ENCODE data around the gene IL24.
"Not testable (repeated sequence)": the region's sequence is repeated elsewhere in the genome, so short reads cannot be mapped to it uniquely, and the experiment has no call there.

The IL24 gene

DNA sequence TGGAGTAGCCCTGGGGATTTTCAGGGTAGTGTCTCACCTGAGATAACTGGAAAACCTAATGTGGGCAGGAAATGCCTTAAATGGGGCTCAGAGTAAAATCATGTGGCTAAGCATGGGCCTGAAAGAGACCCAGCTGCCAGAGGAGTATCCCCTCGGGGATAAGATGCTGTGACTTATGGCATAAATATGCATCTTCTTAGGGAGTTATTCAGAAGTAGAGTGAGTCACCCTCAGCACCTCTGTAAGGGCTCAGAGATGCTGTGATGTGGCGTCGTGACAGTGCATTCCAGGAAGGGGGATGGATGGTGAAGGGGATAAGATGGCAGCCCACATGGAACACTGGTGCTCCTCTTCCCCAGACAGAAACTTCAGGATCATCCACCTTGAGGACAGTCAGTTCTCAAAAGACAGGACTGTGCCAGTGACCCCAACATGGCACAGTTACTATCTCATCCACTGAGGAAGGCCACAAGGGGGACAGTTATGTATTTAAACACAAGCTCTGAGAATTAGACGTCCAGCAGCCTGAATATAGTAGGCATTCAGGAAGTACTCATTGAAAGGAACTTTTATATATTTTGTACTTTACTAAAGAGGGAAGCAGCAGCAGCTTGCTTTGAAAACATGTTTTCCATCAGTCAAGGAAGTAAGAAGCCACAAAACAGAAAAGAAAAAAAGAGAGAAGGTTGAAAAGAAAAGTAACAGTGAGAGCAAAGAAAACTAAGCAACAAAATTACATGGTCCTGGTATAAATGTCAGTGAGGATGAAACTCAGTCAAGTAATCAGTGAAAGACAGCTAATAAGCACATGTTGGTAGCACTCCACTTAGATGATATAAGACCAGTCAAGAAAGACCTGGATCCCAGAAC lies 8.3 kb downstream of the IL24 start:
- no peak for DNase-seq

DNA sequence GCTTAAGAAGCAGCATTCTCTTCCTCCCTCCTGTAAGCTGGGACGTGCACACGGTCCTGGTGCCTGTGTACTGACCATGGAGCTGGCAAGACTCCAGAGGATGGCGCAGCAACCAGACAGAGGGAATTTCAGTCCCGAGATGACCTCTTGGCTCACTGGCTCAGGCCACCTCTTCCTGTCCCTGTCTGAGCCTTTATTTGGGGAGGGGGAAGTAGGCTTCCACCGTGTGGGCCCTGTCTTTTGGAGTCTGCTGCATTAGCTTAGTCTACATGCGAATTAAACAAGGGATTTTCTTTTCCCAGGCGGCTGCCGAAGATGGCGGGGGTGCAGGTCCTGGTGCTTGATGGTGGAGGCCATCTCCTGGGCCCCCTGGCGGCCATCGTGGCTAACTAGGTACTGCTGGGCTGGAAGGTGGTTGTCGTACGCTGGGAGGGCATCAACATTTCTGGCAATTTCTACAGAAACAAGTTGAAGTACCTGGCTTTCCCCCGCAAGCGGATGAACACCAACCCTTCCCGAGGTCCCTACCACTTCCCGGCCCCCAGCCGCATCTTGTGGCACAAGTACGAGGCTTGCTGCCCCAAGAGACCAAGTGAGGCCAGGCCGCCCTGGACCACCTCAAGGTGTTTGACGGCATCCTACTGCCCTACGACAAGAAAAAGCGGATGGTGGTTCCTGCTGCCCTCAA lies 10.2 kb downstream of the IL24 start:
- DNase-seq = no peak

DNA sequence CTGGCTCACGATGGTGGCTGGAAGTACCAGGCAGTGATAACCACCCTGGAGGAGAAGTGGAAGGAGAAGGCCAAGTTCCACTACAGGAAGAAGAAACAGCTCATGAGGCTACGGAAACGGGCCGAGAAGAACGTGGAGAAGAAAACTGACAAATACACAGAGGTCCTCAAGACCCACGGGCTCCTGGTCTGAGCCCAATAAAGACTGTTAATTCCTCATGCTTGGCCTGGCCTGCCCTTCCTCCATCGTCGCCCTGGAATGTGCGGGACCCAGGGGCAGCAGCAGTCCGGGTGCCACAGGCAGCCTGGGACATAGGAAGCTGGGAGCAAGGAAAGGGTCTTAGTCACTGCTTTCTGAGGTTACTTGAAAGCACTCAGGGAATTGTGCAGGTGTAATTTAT lies 10.8 kb downstream of the IL24 start:
- DNase-seq = no peak

DNA sequence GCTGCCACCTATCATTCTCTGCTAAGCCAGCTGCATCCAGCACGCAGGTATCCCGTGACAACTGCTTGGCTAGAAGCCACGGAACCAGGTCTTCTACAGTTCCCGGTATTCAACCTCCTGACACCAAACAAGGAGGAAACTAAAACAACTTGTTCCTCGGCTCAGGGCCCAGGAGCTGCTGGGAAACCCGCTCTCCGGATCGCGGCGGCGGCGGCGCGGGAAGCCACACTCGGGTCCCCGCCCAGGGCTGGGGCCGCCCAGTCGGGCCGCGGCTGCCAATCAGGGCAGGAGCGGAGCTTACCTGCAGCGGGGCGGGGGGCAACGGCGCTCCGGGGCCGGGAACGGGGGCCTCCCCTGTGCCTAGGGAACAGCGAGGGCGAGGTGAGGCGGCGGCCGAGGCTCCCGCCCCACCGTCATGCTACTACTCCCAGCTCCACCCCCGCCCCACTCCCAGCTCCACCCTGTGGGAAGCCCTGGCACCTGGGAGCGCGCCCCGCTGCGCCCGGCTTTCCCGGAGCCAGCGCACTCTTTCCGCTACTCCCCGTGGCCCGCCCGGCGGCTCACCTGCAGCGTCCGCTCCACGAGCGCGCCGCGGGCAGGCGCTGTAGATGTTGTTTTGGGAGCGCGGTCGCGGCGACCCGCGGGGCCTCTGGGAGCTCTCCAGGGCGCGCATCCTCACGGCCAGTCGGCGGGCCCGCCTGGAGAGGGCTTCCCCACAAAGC lies 12.1 kb downstream of the IL24 start:
- DNase-seq = peak; percentile 44

DNA sequence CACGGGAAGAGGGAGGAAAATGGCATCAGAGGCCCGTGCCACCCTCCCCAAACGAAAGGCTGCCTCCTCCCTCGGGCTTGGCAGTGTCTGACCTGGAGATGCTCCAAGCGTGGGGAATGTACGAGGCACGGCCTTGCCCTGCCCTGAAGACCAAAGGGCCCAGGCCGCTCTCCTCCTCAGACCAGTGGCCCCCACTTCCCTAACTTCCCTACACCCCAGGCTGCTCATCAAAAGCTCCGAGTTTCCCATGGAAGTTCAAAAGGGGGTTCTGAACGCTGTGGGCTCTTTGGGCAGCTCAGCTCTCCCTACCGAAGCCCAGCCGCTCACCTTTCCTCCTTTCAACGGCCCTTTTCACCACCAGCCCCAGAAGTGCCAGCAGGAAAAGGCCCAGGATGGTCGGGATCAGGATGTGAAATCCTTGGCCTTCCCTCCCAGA lies 12.7 kb downstream of the IL24 start:
- no peak for DNase-seq

DNA sequence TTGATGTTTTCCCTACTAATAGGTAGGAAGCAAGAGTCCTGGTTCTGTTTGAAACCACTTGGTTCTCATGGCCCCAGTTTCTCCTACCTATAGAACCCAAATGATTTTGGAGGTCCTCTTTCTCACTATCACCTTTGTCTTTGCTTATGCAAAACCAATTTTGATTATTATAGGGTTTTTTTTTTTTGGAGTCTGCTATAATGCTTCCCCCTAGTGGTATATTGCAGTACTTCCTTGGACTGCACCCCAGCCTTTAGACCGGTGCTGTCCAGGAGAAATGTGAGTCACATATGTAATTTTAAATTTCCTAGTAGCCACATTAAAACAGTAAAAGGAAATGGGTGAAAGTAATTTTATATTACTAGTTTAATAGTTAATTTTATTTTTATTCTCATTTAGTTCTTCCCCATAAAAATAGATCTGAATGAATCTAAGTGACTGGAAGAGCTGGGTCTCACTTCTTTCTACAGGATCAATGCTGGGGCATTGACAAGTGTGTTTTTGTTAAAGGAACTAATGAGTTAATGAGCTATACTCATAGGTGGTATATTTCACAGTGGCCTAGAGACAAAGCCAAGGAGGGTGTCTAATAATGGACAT lies 13.9 kb downstream of the IL24 start:
- peak; percentile 13 for DNase-seq

DNA sequence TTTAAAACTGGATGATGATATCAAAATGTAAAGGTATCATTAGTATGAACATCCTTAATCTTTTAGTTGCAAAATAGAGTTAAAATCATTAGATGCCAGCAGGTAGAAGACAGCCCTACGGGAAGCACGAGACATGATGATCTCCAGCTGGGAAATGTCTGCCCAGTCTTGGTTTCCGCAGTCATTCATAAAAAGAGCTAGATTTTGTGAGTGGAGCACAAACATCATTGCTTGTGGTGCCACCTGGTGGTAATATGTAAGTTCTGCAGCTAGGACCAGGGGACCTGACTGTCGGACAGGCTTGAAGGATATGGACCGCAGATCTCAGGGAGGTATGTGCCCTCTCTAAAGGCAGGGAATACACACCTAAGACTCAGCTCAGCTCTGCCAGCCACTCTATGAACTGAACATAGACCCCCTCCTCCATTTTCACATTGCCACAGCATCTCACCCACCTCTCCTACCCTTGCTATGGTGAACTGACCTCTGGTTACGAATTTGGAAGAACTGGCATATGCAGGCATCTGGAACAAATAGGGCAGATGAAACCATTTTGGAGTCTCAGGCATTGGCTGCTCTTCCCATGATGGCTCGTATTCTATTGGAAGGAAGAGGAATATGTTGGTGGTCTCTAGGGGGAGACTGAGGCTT lies 15.3 kb downstream of the IL24 start:
- DNase-seq = peak; percentile 37

DNA sequence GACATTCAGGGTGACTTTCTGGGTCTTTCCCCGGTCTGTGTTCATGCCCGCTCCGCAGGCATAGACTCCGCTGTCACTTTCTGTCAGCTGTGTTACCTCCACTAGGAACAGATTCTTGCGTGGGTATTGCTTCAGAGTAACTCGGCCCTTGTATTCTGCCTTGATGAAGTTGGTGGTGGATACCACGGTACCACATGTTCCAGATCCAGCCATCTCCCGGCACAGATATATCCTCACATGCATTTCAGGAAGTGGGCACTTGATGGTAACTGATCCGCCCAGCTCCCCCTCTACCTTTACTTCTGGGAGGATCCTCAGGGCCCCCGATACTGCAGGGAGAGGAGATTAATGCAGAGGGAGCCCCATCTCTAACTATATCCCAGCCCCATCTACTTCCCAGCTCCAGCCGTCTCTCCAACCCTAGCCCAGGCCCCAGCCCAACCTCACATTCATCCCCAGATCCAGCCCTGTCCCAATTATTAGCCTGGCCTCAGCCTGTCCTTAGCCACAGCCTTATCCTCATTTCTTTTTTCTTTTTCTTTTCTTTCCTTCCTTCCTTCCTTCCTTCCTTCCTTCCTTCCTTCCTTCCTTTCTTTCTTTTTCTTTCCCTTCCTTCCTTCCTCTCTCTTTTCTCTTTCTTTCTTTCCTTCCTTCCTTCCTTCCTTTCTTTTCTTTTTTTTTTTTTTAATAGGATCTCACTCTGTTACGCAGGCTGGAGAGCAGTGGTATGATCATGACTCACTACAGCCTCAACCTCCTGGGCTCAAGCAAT lies 16.7 kb downstream of the IL24 start:
- DNase-seq = no peak

DNA sequence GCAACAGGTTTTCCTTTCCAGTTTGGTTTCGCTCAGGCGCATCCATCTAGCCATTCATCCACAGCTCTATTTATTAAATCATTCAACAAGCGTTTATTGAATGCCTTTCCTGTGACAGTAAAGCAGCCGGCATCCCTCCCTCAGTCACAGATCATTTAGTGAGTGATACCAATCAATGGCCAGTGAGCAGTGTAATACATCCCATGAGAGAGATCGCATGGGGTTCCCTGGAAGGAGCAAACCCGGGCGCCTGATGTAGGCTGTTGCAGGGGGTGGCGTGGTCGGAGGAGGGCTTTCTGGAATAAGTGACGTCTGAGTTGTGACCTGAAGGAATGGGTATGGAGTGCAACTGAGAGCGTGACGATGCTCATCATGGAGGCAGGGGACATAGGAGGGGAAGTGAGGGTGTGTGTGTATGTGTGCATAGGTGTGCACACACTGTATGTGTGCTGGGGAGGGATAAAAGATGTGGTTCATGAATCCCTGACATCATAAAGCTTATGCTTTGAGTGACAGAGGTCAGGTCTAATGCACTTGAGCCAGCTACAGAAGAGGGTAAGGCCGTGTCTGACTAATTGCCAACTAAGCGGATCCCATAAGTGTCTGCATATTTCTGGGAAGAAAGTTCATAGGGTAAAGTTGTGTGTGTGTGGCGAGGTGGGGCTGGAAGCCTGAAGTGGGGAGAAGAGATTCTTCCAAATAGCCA lies 17.9 kb downstream of the IL24 start:
- no peak for DNase-seq

DNA sequence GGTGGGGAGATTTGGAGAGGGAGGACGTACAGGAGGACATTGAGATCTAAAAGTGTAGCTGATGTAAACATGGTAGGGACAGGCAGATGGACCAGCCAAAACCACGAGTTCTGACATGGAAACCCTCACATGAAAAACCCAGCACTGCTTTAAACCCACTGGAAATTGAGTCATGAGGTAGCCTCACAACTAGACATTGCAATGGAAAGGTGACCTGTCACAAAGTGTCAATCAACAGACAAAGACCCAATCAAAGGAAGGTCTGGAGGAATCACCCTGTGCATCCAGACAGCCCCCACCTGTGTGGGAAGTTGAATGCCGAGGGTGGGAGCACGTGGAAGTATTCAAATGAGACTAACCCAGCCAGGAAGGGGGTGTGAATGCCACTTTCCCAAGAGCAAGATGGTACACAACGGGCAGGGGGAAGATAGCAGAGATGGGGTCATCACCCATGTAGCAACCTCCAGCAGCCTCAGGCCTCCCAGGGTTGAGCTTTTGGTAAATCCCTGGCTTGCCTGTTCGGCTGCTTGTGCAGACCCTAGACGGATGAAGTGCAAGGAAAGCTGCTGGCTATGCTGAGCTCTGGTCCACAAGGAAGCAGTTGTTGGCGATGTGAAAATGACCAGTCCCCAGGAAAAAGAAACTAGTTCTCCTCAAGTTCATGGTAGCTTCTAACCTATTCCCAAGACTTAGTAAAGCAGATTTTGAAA lies 18.9 kb downstream of the IL24 start:
- no peak for DNase-seq

DNA sequence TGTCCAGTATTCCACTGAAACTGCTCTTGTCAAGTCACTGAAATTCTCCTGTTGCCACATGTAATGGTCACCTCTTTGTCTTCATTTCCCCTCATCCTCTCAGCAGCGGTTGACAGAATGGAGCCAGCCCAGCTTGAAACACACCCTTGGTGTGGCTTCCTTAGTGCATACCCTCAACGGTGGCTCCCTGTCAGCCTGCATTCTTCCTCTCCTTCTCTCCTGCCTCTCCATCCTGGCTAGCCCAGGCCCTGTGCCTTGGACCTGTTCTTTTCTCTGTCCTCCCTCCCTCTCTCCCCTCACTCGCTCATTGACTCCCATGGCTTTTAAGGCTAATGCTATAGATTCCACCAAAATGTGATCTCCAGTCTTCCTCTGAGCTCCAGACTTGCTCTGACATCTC lies 20.8 kb downstream of the IL24 start:
- DNase-seq = no peak

DNA sequence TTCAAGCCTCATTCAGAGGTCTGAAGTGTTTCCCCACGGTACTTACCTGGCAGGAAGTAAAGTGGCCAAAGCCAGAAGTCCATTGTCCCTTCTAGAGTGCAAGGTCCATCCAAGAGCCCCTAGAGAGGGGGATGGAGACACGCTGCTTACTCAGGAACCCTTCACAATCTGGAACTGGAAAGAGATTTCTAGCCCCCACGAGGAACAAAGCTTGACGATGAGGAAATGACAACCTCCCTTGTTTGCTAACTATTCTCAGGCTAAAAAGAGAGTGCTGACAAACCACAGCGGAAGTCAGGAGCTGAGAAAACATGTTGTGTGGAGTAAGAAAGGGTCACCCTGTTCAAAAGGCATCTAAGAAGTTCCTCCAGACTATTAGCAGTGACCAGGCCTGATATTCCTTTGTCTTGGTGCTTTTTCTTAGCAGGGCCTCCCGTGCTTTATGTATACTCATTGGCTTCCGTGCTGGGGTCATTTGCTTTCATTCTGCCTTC lies 24.6 kb downstream of the IL24 start, which contains the start of gene FCMR:
FCMR (minus strand) TSS at position 170 of the 494 bp plus-strand sequence; CDS start at position 83, 87 bp downstream.
- peak; percentile 9 for DNase-seq

DNA sequence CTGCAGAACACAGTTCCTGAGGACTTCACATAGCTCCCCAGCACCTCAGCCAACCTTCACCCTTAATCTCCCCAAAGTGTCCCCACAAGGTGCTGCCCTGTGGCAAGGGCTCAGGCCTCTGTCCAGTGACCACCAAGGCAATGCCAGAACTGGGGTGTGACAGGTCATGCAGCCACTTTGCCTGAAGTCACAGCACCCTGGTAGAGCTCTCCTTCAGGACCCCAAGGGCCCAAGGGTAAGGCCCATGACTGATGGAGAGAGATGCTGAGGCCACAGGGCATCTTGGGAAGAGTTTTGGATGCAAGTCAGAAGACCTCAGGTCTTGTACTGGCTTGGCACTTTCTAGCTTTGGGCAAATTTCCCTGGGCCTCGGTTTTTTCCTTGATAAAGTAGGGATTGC lies 25.3 kb downstream of the IL24 start:
- DNase-seq = no peak

DNA sequence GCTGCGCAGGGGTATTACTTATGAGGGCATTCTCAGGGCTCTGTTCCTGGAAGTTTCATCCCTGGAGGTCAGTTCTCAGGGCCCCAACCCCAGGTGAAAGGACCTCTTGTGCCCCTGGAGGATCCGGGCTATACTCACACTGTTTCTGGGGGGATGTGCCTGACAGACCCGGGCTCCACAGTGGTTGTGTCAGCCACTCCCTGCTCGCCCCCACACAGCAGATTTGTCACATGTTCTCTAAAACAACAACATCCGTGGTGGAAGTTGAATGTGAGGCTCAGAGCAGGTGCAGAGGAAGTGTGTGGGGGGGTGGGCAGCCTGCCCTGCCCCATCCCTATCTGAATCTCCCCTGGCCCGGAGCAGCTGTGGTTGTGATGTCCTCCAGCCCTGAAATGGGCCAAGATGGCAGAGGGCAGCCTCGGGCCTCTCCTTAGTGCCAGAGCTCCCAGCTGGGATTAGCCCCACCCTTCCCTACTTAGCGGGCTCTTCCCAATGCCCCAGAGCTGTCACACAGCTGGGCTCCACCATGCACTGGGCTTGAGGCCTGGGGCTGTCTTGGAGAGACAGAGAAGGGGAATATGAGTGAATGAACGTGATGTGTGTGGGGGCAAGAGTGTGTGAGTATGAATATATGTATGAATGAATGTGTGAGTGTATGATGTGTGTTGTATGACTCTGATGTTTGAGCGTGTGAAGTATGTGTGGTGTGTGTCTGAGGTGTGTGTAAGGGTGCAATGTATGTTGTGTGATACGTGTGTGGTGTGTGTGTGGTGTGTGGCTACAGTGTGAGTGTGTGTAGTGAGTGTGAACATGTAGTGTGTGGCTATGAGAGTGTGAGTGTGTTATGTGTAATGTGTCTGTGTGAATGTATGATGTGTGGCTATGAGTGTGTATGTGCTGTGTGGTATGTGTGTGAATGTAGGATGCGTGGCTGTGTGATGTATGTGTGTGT lies 26.0 kb downstream of the IL24 start:
- peak; percentile 27 for DNase-seq

DNA sequence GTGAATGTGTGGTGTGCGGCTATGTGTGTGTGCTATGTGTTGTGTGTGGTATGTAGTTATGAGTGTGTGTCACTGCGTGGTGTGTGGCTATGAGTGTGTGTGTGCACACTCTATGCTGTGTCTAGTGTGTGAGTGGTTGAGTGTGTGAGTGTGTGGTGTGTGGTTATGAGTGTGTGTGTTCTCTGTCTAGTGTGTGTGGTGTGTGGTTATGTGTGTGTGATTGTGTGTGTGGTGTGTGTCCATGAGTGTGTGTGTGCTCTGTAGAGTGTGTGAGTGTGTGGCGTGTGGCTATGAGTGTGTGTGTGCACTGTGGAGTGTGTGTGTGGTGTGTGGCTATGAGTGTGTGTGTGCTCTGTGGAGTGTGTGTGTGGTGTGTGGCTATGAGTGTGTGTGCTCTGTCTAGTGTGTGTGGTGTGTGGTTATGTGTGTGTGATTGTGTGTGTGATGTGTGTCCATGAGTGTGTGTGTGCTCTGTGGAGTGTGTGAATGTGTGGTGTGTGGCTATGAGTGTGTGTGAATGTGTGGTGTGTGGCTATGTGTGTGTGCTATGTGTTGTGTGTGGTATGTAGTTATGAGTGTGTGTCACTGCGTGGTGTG lies 26.8 kb downstream of the IL24 start:
- not testable (repeated sequence) for DNase-seq

DNA sequence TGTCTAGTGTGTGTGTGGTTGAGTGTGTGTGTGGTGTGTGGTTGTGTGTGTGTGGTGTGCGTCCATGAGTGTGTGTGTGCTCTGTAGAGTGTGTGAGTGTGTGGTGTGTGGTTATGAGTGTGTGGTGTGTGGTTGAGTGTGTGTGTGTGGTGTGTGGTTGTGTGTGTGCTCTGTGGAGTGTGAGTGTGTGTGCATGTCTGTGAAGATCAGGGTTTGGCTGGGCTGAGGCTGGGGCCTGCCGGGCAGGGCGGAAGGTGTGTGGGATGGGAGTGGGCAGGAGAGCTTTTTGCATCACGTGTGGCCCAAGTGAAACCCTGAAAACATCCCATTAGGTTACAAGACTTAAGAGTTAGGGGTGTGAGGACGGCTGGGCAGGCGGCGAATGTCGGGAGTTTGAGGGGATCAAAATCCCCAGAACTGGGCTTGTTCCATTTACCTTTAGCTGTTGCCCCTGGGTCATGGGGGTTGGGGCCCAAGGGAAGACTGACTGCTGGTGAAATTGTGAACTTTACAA lies 27.4 kb downstream of the IL24 start:
- no peak for DNase-seq

DNA sequence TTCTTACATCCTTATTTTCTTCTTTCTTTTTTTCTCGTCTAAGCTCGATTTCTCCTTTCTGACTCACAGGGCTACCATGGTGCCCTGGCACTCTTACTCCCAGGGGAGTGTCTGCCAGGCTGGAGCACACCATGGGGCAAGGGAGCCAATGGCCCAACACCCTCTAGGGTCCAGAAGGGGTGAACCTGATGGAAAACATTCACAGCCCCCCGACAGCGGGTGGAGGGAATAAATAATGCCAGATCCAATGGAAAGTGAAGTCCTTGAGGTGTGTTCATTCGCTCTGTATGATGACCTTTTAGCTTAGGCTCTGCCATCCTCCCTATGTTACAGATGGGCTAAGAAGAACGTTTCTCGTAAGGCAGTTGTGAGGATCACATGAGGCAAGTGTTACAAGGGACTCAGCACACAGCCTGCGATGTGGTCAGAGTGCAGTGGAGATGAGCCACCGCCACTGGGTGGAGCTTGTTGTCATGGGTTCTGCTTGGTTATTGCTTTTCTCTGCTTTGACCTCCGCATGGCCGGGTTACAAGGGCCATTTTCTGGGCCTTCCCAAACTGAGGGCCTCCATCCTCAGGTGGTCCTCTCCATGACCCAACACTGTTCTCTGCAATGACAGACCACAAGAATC lies 28.0 kb downstream of the IL24 start:
- DNase-seq = no peak

DNA sequence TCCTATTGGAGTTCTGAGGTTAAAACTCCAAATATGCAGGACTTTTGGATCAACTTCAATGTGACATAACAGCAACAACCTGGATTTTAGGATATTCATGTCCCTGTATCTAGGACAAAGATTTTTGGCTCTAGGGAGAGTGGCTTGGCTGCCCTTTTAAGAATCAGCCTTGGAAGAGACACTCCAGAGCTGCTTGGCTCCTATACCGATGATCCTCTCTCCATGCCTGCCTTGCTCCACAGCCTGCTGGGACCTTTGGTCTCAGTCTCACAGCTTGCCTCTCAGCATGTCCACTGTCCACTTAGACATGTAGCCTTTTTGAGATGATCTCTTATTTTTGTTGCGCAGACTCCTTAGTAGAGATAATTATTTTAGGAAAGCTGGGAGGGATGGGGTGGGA lies 29.0 kb downstream of the IL24 start:
- no peak for DNase-seq
